ENCODE results near the gene SSR1. TPM values are rescaled to one million over a fixed set of nuclear protein-coding genes. Genes with fewer than 3 reads are reported as not detected.

The SSR1 gene
- total and polyA plus RNA-seq, 4 donors, result 43.6 to 115 (median 79.9) TPM

DNA sequence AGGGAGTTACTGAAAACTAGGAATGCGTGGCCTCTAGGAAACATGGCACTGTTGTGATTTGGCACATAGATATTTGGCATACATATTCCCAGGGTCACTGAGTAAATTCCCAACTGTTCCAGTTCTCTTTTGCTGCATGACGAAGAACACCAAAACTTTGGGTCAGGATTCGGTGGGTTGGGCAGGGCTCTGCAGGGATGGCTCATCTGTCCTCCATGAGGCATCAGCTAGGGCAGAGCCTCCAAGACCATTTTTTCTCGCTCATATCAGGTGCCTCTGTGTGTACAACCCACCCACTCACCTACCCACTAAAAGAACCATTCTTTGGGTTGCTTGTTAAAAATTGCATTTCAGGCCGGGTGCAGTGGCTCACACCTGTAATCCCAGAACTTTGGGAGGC lies 57.1 kb downstream of the SSR1 start:
- 95% methylated on average over 5 of the region's 5 CpGs for WGBS
- Histone ChIP-seq H3K9me3 (ENCODE audit: control insufficient read depth in 4 of 4, low read length in 3 of 4) (no peaks in the 10 kb centered on the region), H3K27ac (ENCODE audit: low read depth in 1 of 2, low read length in 2 of 2) (no peak overlapping the region), H3K27me3 (ENCODE audit: control insufficient read depth in 4 of 4, insufficient read depth in 4 of 4, low read length in 3 of 4) (no peaks in the 10 kb centered on the region), H3K4me3 (ENCODE audit: low read depth in 1 of 3, low read length in 3 of 3) (no peak overlapping the region), H3K9ac (ENCODE audit: low read depth in 1 of 2, low read length in 2 of 2) (no peak overlapping the region), H3K36me3 (ENCODE audit: control insufficient read depth in 4 of 4, insufficient read depth in 3 of 4, low read depth in 1 of 4, low read length in 3 of 4) (peaks cover 0 to 2% (median 2%) of the 10 kb centered on the region in 4 donors), H3K4me1 (ENCODE audit: control insufficient read depth in 4 of 4, insufficient read depth in 4 of 4, low read length in 3 of 4) (peaks cover 4 to 6% (median 5%) of the 10 kb centered on the region in 4 donors)
- TF ChIP-seq FOXA1 (IDR thresholded peaks at IDR 0.05) (no peak), YY1 (IDR thresholded peaks at IDR 0.05) (no peak), EGR1 (IDR thresholded peaks at IDR 0.05; ENCODE audit: low read depth in 2 of 2) (no peak), FOXA2 (IDR thresholded peaks at IDR 0.05) (no peak), HNF4A (conservative IDR thresholded peaks at IDR 0.05) (no peak), RAD21 (IDR thresholded peaks at IDR 0.05) (no peak), SP1 (IDR thresholded peaks at IDR 0.05) (no peak), TAF1 (conservative IDR thresholded peaks at IDR 0.05) (no peak), ATF3 (IDR thresholded peaks at IDR 0.05) (no peak), ZBTB33 (IDR thresholded peaks at IDR 0.05) (no peak), RXRA (IDR thresholded peaks at IDR 0.05) (no peak), NR2F2 (IDR thresholded peaks at IDR 0.05) (no peak), HNF4G (IDR thresholded peaks at IDR 0.05) (no peak), CTCF (IDR thresholded peaks at IDR 0.05; ENCODE audit: low read depth, low read length, missing input control) (no peak), MAX (IDR thresholded peaks at IDR 0.05) (no peak), JUND (IDR thresholded peaks at IDR 0.05) (no peak)
- TF ChIP-seq, protein P1, sequence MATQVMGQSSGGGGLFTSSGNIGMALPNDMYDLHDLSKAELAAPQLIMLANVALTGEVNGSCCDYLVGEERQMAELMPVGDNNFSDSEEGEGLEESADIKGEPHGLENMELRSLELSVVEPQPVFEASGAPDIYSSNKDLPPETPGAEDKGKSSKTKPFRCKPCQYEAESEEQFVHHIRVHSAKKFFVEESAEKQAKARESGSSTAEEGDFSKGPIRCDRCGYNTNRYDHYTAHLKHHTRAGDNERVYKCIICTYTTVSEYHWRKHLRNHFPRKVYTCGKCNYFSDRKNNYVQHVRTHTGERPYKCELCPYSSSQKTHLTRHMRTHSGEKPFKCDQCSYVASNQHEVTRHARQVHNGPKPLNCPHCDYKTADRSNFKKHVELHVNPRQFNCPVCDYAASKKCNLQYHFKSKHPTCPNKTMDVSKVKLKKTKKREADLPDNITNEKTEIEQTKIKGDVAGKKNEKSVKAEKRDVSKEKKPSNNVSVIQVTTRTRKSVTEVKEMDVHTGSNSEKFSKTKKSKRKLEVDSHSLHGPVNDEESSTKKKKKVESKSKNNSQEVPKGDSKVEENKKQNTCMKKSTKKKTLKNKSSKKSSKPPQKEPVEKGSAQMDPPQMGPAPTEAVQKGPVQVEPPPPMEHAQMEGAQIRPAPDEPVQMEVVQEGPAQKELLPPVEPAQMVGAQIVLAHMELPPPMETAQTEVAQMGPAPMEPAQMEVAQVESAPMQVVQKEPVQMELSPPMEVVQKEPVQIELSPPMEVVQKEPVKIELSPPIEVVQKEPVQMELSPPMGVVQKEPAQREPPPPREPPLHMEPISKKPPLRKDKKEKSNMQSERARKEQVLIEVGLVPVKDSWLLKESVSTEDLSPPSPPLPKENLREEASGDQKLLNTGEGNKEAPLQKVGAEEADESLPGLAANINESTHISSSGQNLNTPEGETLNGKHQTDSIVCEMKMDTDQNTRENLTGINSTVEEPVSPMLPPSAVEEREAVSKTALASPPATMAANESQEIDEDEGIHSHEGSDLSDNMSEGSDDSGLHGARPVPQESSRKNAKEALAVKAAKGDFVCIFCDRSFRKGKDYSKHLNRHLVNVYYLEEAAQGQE (IDR thresholded peaks at IDR 0.05), result no peak
- no peak for DNase-seq (ENCODE audit: low spot score)

All from liver (tissue), 9 donors.